DMS53 (cell line): Measurements from ENCODE around the gene AGBL1.
A peak's percentile ranks its signal among the peaks of the same experiment; 100 is the strongest.
"Not testable (repeated sequence)": the region's sequence is repeated elsewhere in the genome, so short reads cannot be mapped to it uniquely, and the experiment has no call there.

ENCODE experiments used
- DNase-seq: peaks from one replicate; lab custom pipeline; 2025; lab: John Stamatoyannopoulos, UW

Gene AGBL1

GRCh38 chr15:86522721-86523120 is 443.1 kb downstream of the AGBL1 start:
- DNase-seq = no peak

GRCh38 chr15:86526938-86527690 is 447.4 kb downstream of the AGBL1 start:
- no peak for DNase-seq

GRCh38 chr15:86528094-86528493 is 448.4 kb downstream of the AGBL1 start:
- DNase-seq = not testable (repeated sequence)

GRCh38 chr15:86538141-86538540 is 458.5 kb downstream of the AGBL1 start:
- DNase-seq = no peak

GRCh38 chr15:86540840-86541467 is 461.3 kb downstream of the AGBL1 start:
- no peak for DNase-seq

- no peak for DNase-seq
Observed at GRCh38 chr15:86541540-86541939, 461.9 kb downstream of the AGBL1 start.

GRCh38 chr15:86550075-86550474 is 470.4 kb downstream of the AGBL1 start:
- no peak for DNase-seq

GRCh38 chr15:86553108-86553507 is 473.4 kb downstream of the AGBL1 start:
- DNase-seq = no peak

- no peak for DNase-seq
Observed at GRCh38 chr15:86555098-86555497, 475.4 kb downstream of the AGBL1 start.

- peak; percentile 50 for DNase-seq
Observed at GRCh38 chr15:86555939-86556338, 476.3 kb downstream of the AGBL1 start.

- DNase-seq = no peak
Observed at GRCh38 chr15:86556396-86557017, 476.8 kb downstream of the AGBL1 start.

- DNase-seq = no peak
Observed at GRCh38 chr15:86557018-86557550, 477.4 kb downstream of the AGBL1 start.

GRCh38 chr15:86558252-86558651 is 478.6 kb downstream of the AGBL1 start:
- no peak for DNase-seq

GRCh38 chr15:86558686-86559085 is 479.0 kb downstream of the AGBL1 start:
- no peak for DNase-seq

GRCh38 chr15:86568378-86568777 is 488.7 kb downstream of the AGBL1 start:
- no peak for DNase-seq

GRCh38 chr15:86570738-86571137 is 491.1 kb downstream of the AGBL1 start:
- no peak for DNase-seq

- DNase-seq = no peak
Observed at GRCh38 chr15:86571873-86572272, 492.2 kb downstream of the AGBL1 start.

- no peak for DNase-seq
Observed at GRCh38 chr15:86572368-86572841, 492.7 kb downstream of the AGBL1 start.

- DNase-seq = no peak
Observed at GRCh38 chr15:86573476-86573875, 493.8 kb downstream of the AGBL1 start.

- DNase-seq = no peak
Observed at GRCh38 chr15:86588413-86588812, 508.7 kb downstream of the AGBL1 start.

- DNase-seq = no peak
Observed at GRCh38 chr15:86590461-86590860, 510.8 kb downstream of the AGBL1 start.

GRCh38 chr15:86591158-86591557 is 511.5 kb downstream of the AGBL1 start:
- DNase-seq = no peak
